BLaER1 treated with 17β-estradiol and CSF1 and Interleukin-3, amounts not matched to agents 10 nM and 100 nM (cell line): ENCODE results near the gene MSI2.
A peak's percentile ranks its signal among the peaks of the same experiment; 100 is the strongest.

ENCODE experiments used
- H3K27ac ChIP-seq, 11 experiments: shearing (Covaris generic); formaldehyde crosslinking; 2 replicates each; pipeline ENCODE4 v1.8.1; 2022
- H3K27me3 ChIP-seq, 11 experiments: shearing (Covaris generic); formaldehyde crosslinking; 2 replicates each; pipeline ENCODE4 v1.8.1; 2022
- H3K36me3 ChIP-seq, 11 experiments: shearing (Covaris generic); formaldehyde crosslinking; 2 replicates each; pipeline ENCODE4 v1.8.1; 2022
- H3K4me1 ChIP-seq, 10 experiments: shearing (Covaris generic); formaldehyde crosslinking; 2 replicates each; pipeline ENCODE4 v1.8.1; 2022
- H3K4me2 ChIP-seq, 11 experiments: shearing (Covaris generic); formaldehyde crosslinking; 2 replicates each; pipeline ENCODE4 v1.8.1; 2022
- H3K4me3 ChIP-seq, 10 experiments: shearing (Covaris generic); formaldehyde crosslinking; 2 replicates each; pipeline ENCODE4 v1.8.1; 2022
- H3K9ac ChIP-seq, 11 experiments: shearing (Covaris generic); formaldehyde crosslinking; 2 replicates each; pipeline ENCODE4 v1.8.1; 2022
- H3K9me3 ChIP-seq, 11 experiments: shearing (Covaris generic); formaldehyde crosslinking; replicated peaks in 1 of 11; 2 replicates each; pipeline ENCODE4 v1.8.1; 2022
- H4K20me1 ChIP-seq, 11 experiments: shearing (Covaris generic); formaldehyde crosslinking; 2 replicates each; pipeline ENCODE4 v1.8.1; 2022
- Cebpa-rat ChIP-seq, 11 experiments: shearing (Covaris generic); IDR thresholded peaks; 2 replicates each; pipeline ENCODE4 v1.8.1; 2022

MSI2 gene

DNA sequence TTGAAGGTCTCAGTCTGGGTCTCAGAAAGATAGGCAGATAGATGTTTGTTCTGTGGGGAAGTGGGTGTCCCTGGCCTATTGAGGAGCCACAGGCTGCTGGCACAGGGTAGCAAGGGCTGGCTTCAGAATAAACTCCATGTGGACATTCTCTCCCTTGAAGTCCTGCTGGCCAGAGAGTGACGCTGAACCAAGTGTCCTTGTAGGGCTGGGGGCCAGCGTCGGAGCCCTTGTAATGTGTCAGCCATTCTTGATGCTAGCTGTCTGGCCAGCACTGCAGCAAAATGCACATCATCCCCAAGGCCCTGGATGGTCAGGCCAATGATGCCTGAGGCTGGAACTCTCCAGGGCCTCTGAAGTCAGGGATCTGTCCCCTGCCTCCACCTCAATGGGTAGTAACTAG is 385.4 kb downstream of the MSI2 start:
- Histone ChIP-seq H3K4me1 (peaks cover 0 to 55% (median 12%) of the 10 kb centered on the region in 10 experiments; a peak in 13 of 20 replicates), H3K4me3 (no peak overlapping the region), H4K20me1 (peaks cover 0 to 34% (median 0%) of the 10 kb centered on the region in 11 experiments; a peak in 2 of 22 replicates), H3K27ac (peak overlapping the region in 2 of 11 experiments; percentile 4 to 11; a peak in 1 of 22 replicates), H3K4me2 (peak overlapping the region in 4 of 11 experiments; percentile 7 to 35 (median 20); a peak in 2 of 22 replicates), H3K9ac (no peak overlapping the region), H3K27me3 (no peaks in the 10 kb centered on the region), H3K9me3 (no peaks in the 10 kb centered on the region), H3K36me3 (peaks cover 0 to 100% (median 82%) of the 10 kb centered on the region in 11 experiments; a peak in 16 of 22 replicates)
- TF ChIP-seq Cebpa-rat (IDR thresholded peaks at IDR 0.05): no peak

GRCh38 chr17:57643062-57643461 is 386.7 kb downstream of the MSI2 start:
- H3K27me3 ChIP-seq: no peaks in the 10 kb centered on the region

GRCh38 chr17:57644326-57644725 is 388.0 kb downstream of the MSI2 start:
- no peak overlapping the region for H3K9ac ChIP-seq
- H3K4me1 ChIP-seq: peaks cover 0 to 48% (median 12%) of the 10 kb centered on the region in 10 experiments; a peak in 13 of 20 replicates
- TF ChIP-seq Cebpa-rat (IDR thresholded peaks at IDR 0.05): no peak
- H3K36me3 ChIP-seq: peaks cover 0 to 100% (median 71%) of the 10 kb centered on the region in 11 experiments; a peak in 18 of 22 replicates
- H4K20me1 ChIP-seq: peaks cover 0 to 26% (median 0%) of the 10 kb centered on the region in 11 experiments; a peak in 2 of 22 replicates
- no peak overlapping the region for H3K4me3 ChIP-seq
- no peak overlapping the region for H3K4me2 ChIP-seq
- H3K9me3 ChIP-seq: no peaks in the 10 kb centered on the region
- no peak overlapping the region for H3K27ac ChIP-seq
- no peaks in the 10 kb centered on the region for H3K27me3 ChIP-seq

More at GRCh38 chr17:57643062-57643461, 386.7 kb downstream of the MSI2 start:
- H3K27ac ChIP-seq: no peak overlapping the region; a peak in 1 of 22 replicates
- peaks cover 0 to 51% (median 12%) of the 10 kb centered on the region in 10 experiments; a peak in 13 of 20 replicates for H3K4me1 ChIP-seq
- no peak for TF ChIP-seq Cebpa-rat (IDR thresholded peaks at IDR 0.05)
- H4K20me1 ChIP-seq: peaks cover 0 to 27% (median 0%) of the 10 kb centered on the region in 11 experiments; a peak in 2 of 22 replicates
- no peak overlapping the region for H3K9ac ChIP-seq
- peaks cover 0 to 100% (median 71%) of the 10 kb centered on the region in 11 experiments; a peak in 16 of 22 replicates for H3K36me3 ChIP-seq
- H3K4me2 ChIP-seq: peak overlapping the region in 2 of 11 experiments; percentile 17 to 35; a peak in 1 of 22 replicates
- no peak overlapping the region for H3K4me3 ChIP-seq
- H3K9me3 ChIP-seq: no peaks in the 10 kb centered on the region

- no peaks in the 10 kb centered on the region for H3K27me3 ChIP-seq
- no peak overlapping the region for H3K4me3 ChIP-seq
- H3K27ac ChIP-seq: no peak overlapping the region
- peaks cover 4 to 100% (median 80%) of the 10 kb centered on the region in 11 experiments; a peak in 17 of 22 replicates for H3K36me3 ChIP-seq
- peaks cover 0 to 23% (median 0%) of the 10 kb centered on the region in 11 experiments; a peak in 2 of 22 replicates for H4K20me1 ChIP-seq
- H3K4me1 ChIP-seq: peaks cover 0 to 32% (median 4%) of the 10 kb centered on the region in 10 experiments; a peak in 10 of 20 replicates
- no peak for TF ChIP-seq Cebpa-rat (IDR thresholded peaks at IDR 0.05)
- no peak overlapping the region for H3K4me2 ChIP-seq
- H3K9ac ChIP-seq: no peak overlapping the region
- no peaks in the 10 kb centered on the region for H3K9me3 ChIP-seq
Measured at GRCh38 chr17:57645950-57646665, 389.8 kb downstream of the MSI2 start.

DNA sequence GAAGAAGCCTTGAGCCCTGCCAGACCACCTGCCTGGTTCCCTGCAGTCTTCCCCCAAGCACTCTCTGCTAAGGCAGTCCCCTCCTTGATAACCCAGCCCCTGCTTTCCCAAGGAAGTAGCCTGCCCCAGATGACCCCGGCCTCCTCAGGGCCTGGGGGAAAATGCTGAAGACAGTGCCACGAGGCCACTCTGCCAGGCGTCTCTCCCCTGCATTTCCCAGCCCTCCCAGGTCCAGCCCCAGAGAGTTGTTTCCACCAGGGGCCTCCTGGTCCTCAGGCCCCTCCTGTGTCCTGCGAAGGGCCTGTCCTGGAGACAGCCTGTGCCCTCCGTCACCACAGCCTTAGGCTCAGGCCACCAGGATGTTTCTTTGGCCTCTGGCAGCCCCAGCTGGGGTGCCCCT is 392.4 kb downstream of the MSI2 start:
- Histone ChIP-seq H3K4me1 (peaks cover 0 to 8% (median 0%) of the 10 kb centered on the region in 10 experiments; a peak in 3 of 20 replicates), H3K4me3 (no peak overlapping the region), H3K9me3 (no peaks in the 10 kb centered on the region), H3K36me3 (peaks cover 0 to 99% (median 75%) of the 10 kb centered on the region in 11 experiments; a peak in 17 of 22 replicates), H3K9ac (no peak overlapping the region), H3K4me2 (no peak overlapping the region), H4K20me1 (peaks cover 0 to 9% (median 0%) of the 10 kb centered on the region in 11 experiments; a peak in 2 of 22 replicates), H3K27me3 (no peaks in the 10 kb centered on the region), H3K27ac (no peak overlapping the region)
- no peak for TF ChIP-seq Cebpa-rat (IDR thresholded peaks at IDR 0.05)

- H4K20me1 ChIP-seq: peaks cover 0 to 7% (median 0%) of the 10 kb centered on the region in 11 experiments; a peak in 2 of 22 replicates
- H3K27me3 ChIP-seq: no peaks in the 10 kb centered on the region
- H3K4me3 ChIP-seq: no peak overlapping the region
- no peaks in the 10 kb centered on the region for H3K9me3 ChIP-seq
- no peak for TF ChIP-seq Cebpa-rat (IDR thresholded peaks at IDR 0.05)
- H3K9ac ChIP-seq: no peak overlapping the region
- no peak overlapping the region for H3K27ac ChIP-seq
- H3K36me3 ChIP-seq: peaks cover 0 to 99% (median 76%) of the 10 kb centered on the region in 11 experiments; a peak in 17 of 22 replicates
- peaks cover 0 to 5% (median 0%) of the 10 kb centered on the region in 10 experiments; a peak in 3 of 20 replicates for H3K4me1 ChIP-seq
- no peak overlapping the region for H3K4me2 ChIP-seq
Measured at GRCh38 chr17:57649191-57649590, 392.9 kb downstream of the MSI2 start.

DNA sequence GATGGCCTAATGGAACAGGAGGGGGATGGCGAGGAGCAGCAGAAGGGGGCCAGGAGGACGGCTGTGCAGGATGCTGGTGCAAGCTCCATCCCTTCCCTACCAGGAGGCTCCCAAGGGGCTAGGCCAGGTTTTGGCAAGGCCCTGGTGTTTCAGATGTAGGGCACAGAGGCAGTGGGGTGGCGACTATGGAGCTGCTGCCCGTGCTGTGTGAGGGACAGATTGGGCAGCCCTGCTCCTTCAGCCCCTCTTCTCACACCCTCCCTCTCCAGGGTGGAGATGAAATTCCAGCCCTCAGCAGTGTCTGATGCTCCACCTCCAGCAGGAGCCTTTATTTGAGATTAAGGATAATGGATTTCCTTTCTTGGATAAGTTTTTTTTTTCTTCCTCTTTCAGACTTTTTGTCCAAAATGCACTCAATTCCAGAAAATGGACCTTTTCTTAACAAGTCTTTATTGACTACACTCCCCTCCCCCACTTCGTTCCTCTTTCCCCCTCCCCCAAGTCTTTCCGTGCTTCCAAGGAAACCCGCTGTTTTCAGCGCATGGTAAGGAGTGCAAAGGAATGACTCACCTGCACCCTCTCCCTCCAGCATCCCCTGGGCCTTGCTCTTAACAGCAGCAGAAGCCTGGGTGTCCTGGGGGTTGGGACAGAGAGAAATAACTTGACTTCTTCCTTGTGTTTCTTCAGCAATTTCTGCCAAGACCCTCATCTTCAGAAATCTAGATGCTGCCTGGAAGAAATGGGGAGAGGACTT is 393.6 kb downstream of the MSI2 start:
- no peak overlapping the region for H3K9ac ChIP-seq
- TF ChIP-seq Cebpa-rat (IDR thresholded peaks at IDR 0.05): no peak
- H3K4me3 ChIP-seq: no peak overlapping the region
- peaks cover 0 to 5% (median 0%) of the 10 kb centered on the region in 10 experiments; a peak in 3 of 20 replicates for H3K4me1 ChIP-seq
- H3K27me3 ChIP-seq: no peaks in the 10 kb centered on the region
- no peak overlapping the region for H3K4me2 ChIP-seq
- H3K27ac ChIP-seq: no peak overlapping the region
- peaks cover 0 to 99% (median 78%) of the 10 kb centered on the region in 11 experiments; a peak in 17 of 22 replicates for H3K36me3 ChIP-seq
- H4K20me1 ChIP-seq: peaks cover 0 to 7% (median 0%) of the 10 kb centered on the region in 11 experiments; a peak in 2 of 22 replicates
- no peaks in the 10 kb centered on the region for H3K9me3 ChIP-seq

GRCh38 chr17:57650548-57650947 is 394.2 kb downstream of the MSI2 start:
- Histone ChIP-seq H3K9ac (no peak overlapping the region), H3K27me3 (no peaks in the 10 kb centered on the region), H3K4me3 (no peak overlapping the region)

More at GRCh38 chr17:57650548-57650947, 394.2 kb downstream of the MSI2 start:
- H3K9me3 ChIP-seq: no peaks in the 10 kb centered on the region
- peaks cover 0 to 4% (median 0%) of the 10 kb centered on the region in 11 experiments; a peak in 2 of 22 replicates for H4K20me1 ChIP-seq
- TF ChIP-seq Cebpa-rat (IDR thresholded peaks at IDR 0.05): no peak
- H3K36me3 ChIP-seq: peaks cover 0 to 99% (median 80%) of the 10 kb centered on the region in 11 experiments; a peak in 17 of 22 replicates
- no peak overlapping the region for H3K27ac ChIP-seq
- peaks cover 0 to 5% (median 0%) of the 10 kb centered on the region in 10 experiments; a peak in 3 of 20 replicates for H3K4me1 ChIP-seq
- no peak overlapping the region for H3K4me2 ChIP-seq
